ENCODE results near the gene HSPA4.
A peak's percentile ranks its signal among the peaks of the same experiment; 100 is the strongest.

Gene HSPA4

GRCh38 chr5:133091034-133091433 lies 39.2 kb downstream of the HSPA4 start:
- H3K27ac Mint-ChIP-seq = no peak overlapping the region
- TF ChIP-seq CTCF (IDR thresholded peaks at IDR 0.05; ENCODE audit: unreplicated experiment in 3 of 3) = no peak
- H3K4me1 Mint-ChIP-seq = no peaks in the 10 kb centered on the region
- H3K9me3 Mint-ChIP-seq = no peaks in the 10 kb centered on the region
- no peak overlapping the region for H3K4me3 Mint-ChIP-seq
- H3K27me3 Mint-ChIP-seq (ENCODE audit: low read depth) = no peaks in the 10 kb centered on the region
- peaks cover 78% of the 10 kb centered on the region for H3K36me3 Mint-ChIP-seq (ENCODE audit: low read depth)

GRCh38 chr5:133106343-133106742 lies 54.5 kb downstream of the HSPA4 start:
- Mint-ChIP-seq H3K9me3 (peaks cover 9% of the 10 kb centered on the region), H3K36me3 (ENCODE audit: low read depth) (peaks cover 53% of the 10 kb centered on the region), H3K4me3 (no peak overlapping the region), H3K27me3 (ENCODE audit: low read depth) (peaks cover 4% of the 10 kb centered on the region), H3K4me1 (no peaks in the 10 kb centered on the region), H3K27ac (peak overlapping the region in 1 of 3 experiments; percentile 46)
- TF ChIP-seq CTCF (IDR thresholded peaks at IDR 0.05; ENCODE audit: unreplicated experiment in 3 of 3) = no peak

- H3K4me3 Mint-ChIP-seq = no peak overlapping the region
- peaks cover 9% of the 10 kb centered on the region for H3K27me3 Mint-ChIP-seq (ENCODE audit: low read depth)
- peaks cover 50% of the 10 kb centered on the region for H3K36me3 Mint-ChIP-seq (ENCODE audit: low read depth)
- H3K27ac Mint-ChIP-seq = no peak overlapping the region
- TF ChIP-seq CTCF (IDR thresholded peaks at IDR 0.05; ENCODE audit: unreplicated experiment in 3 of 3) = no peak
- no peaks in the 10 kb centered on the region for H3K4me1 Mint-ChIP-seq
- H3K9me3 Mint-ChIP-seq = peaks cover 9% of the 10 kb centered on the region
Measured at GRCh38 chr5:133106761-133107572, 55.2 kb downstream of the HSPA4 start.

GRCh38 chr5:133108481-133108921 lies 56.7 kb downstream of the HSPA4 start:
- peaks cover 36% of the 10 kb centered on the region for H3K36me3 Mint-ChIP-seq (ENCODE audit: low read depth)
- no peak overlapping the region for H3K4me3 Mint-ChIP-seq
- peaks cover 9% of the 10 kb centered on the region for H3K9me3 Mint-ChIP-seq
- H3K27ac Mint-ChIP-seq = no peak overlapping the region
- H3K4me1 Mint-ChIP-seq = peaks cover 5% of the 10 kb centered on the region
- peaks cover 18% of the 10 kb centered on the region for H3K27me3 Mint-ChIP-seq (ENCODE audit: low read depth)
- no peak for TF ChIP-seq CTCF (IDR thresholded peaks at IDR 0.05; ENCODE audit: unreplicated experiment in 3 of 3)

GRCh38 chr5:133109655-133110483 lies 58.1 kb downstream of the HSPA4 start:
- H3K4me1 Mint-ChIP-seq = peaks cover 6% of the 10 kb centered on the region
- H3K27me3 Mint-ChIP-seq (ENCODE audit: low read depth) = peaks cover 27% of the 10 kb centered on the region
- no peak overlapping the region for H3K4me3 Mint-ChIP-seq
- TF ChIP-seq CTCF (IDR thresholded peaks at IDR 0.05; ENCODE audit: unreplicated experiment in 3 of 3) = no peak
- H3K36me3 Mint-ChIP-seq (ENCODE audit: low read depth) = peaks cover 26% of the 10 kb centered on the region
- H3K9me3 Mint-ChIP-seq = peaks cover 9% of the 10 kb centered on the region
- H3K27ac Mint-ChIP-seq = no peak overlapping the region

Data from nephron (organoid).